HG03039 (cell line): Measurements from ENCODE around the gene IRX2.

Experiments used
- ATAC-seq: cut with Tn5 transposase; IDR thresholded peaks from one replicate; pipeline ENCODE4 v1.9.1; 2021; ENCODE audit warnings: mild to moderate bottlenecking, moderate library complexity; ENCODE audit not compliant: unreplicated experiment

The IRX2 gene

DNA sequence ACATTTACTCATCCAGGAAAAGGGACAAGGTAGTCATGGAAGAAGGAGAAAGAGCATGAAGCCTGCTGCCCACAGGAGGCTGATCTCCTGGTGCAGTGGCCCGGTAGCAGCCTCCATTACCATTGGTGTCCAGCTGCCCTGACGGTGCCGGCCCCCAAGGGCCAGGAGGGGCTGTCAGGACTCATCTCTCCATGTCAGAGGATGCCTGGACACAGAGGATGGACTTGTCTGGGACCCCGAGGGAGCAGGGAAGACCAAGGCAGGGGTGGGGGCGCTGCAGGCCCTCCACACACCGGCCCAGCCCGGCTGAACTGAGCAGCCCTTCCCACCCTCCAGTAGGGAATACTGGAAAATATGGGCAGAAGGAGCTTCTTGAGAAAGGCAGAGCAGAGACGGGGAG, 52.2 kb downstream of the IRX2 start:
- no peak for ATAC-seq

DNA sequence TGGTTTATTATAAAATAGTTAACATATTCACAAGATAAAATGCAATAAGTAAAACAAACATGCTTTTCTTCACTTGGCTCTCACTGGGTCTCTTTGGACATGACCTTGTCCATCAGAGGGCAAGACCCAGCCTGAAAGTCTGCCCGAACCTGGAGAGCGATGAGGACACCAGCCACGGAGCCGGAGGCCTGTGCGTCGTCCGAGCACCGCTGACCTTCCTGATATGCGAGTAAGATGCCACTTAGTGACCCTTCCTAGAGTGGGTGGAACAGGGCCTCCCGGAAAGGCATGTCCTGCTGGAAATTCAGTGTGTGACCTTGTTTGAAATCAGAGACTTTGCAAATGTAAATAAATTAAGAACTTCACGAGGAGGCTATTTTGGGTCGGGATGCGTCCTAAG, 52.9 kb downstream of the IRX2 start:
- no peak for ATAC-seq

DNA sequence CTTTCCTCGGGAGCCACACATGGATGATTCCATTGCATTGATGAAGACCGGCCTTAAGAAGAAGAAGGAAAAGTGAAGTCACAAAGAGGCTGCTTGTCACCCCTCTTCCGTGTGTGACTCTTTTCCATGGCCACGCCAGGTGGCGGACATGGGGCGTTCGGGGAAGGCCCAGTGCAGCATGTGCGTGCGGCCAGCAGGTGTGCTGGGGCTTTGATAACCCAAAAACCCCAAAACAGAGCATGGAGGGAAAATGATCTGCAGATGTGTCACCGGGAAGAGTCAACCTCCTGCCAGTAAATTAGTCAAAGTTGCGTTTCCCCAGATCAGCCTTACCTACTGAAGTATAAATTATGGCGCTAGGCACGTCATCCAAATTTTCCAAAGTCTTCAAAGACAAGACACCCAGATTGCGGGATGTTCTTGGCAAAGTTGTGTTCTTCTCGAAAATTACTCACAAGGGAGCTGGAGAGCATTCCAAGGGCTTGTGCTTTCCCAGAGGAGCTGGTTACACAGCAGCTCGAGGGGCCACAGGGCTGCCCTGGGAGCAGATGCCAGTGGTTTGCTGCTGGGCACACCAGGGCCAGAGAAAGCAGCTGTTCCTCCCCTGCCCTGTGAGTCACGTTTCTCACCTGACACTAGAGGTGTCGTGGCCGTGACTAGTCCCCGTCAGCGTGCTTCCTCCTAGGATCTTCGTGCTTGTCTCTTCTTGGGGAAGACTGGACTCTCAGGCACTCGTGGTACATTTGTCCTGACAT, 53.9 kb downstream of the IRX2 start:
- ATAC-seq = no peak

DNA sequence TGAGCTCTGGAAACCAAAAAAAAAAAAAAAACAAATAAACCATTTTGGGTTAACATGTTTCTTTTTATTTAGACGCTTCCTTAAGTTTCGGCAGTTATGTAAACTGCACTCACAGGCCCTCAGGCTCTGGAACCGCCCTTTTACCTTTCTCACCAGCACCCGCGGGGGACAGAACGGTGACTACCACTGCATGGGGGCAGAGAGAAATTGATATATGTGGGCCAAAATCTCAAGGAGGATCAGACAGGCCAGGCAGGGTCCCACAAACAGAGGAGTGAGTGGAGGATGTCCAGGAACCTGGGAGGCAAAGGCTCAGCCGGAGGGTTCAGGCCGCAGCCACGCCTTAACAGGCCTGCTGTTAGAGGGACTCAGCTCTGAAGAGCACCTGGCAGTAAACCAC, 54.4 kb downstream of the IRX2 start:
- ATAC-seq = no peak
